Endothelial cell (in vitro differentiated cells): ENCODE results near the gene PSMD13. TPM values are rescaled to one million over a fixed set of nuclear protein-coding genes. Genes with fewer than 3 reads are reported as not detected.

Source experiments
- DNase-seq: peaks from one replicate; pipeline ENCODE4 v3.0.0; 2021; ENCODE audit warnings: low spot score
- H3K27ac Mint-ChIP-seq: one replicate; pipeline ENCODE4 v1.8.0; 2021; ENCODE audit warnings: mixed read lengths, inconsistent platforms; ENCODE audit not compliant: unreplicated experiment
- H3K27me3 Mint-ChIP-seq: one replicate; pipeline ENCODE4 v1.8.0; 2021; ENCODE audit warnings: mild to moderate bottlenecking, moderate library complexity, mixed read lengths, inconsistent platforms; ENCODE audit not compliant: unreplicated experiment
- H3K36me3 Mint-ChIP-seq: one replicate; pipeline ENCODE4 v1.8.0; 2021; ENCODE audit warnings: mild to moderate bottlenecking, low read depth, mixed read lengths, inconsistent platforms; ENCODE audit not compliant: unreplicated experiment
- H3K4me1 Mint-ChIP-seq: one replicate; pipeline ENCODE4 v1.8.0; 2021; ENCODE audit warnings: mild to moderate bottlenecking, mixed read lengths, inconsistent platforms; ENCODE audit not compliant: unreplicated experiment
- H3K4me3 Mint-ChIP-seq: one replicate; pipeline ENCODE4 v1.8.0; 2021; ENCODE audit warnings: mild to moderate bottlenecking, mixed read lengths, inconsistent platforms; ENCODE audit not compliant: unreplicated experiment
- H3K9me3 Mint-ChIP-seq: one replicate; pipeline ENCODE4 v1.8.0; 2021; ENCODE audit warnings: mixed read lengths, inconsistent platforms; ENCODE audit not compliant: unreplicated experiment
- total RNA-seq: library from RNA; stranded (reverse); fragmentation: NEBNext Ultra II Directional; extraction: Animal tissue kit (Norgen Biotek cat#: 25700); gene quantifications from one replicate; pipeline ENCODE4 v1.2.1, GENCODE V29; 2021; ENCODE audit not compliant: unreplicated experiment
- TF ChIP-seq, protein P1 (sequence below): fragments of 200-600 bp; sonication (generic); IDR thresholded peaks from one replicate; pipeline ENCODE4 v1.5.0; 2021; ENCODE audit warnings: antibody characterized with exemption; ENCODE audit not compliant: unreplicated experiment

The PSMD13 gene
- total RNA-seq, 1 donor from 2014 or later, result 189 TPM

DNA sequence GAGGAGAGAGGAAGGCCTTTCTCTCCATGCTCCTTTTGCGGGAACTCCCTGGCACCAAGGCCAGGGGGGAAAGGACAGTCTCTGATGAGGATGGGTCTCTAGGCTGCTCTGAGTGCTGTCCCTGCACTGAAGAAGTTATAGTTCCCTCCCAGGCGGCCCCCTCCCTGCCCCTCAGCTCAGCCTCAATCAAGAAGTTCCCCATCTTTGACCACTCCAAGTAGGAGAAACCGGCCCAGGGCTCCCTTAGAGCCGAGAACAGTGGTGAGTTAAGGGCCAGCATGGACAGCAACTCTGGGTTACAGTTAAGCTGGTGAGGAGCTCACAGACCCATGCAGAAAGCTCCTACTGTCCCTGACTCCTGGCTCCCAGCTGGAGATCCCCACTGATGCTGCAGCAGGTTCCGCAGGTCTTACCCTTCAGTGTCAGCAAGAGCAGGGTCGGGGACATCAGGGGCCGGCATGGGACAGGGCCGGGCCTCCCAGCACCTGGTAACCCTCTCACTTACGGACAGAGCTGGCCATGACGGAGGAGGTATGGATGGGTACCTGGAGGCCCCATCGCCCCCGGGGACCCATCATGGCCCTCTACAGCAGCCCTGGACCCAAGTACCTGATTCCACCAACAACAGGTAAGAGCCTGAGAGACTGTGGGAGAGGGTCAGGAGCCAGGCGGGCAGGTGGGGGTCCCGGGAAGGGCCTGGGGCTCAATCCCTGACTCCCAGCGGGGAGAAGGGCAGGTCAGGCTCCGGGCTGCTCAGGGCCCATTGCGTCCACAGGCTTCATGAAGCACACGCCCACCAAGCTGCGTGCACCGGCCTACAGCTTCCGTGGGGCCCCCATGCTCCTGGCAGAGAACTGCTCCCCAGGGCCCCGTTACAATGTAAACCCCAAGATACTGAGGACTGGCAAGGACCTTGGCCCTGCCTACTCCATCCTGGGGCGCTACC is 39.7 kb upstream of the PSMD13 start:
- no peak for DNase-seq
- Mint-ChIP-seq H3K4me1 (peaks cover 12% of the 10 kb centered on the region), H3K9me3 (no peaks in the 10 kb centered on the region), H3K36me3 (no peaks in the 10 kb centered on the region), H3K4me3 (no peak overlapping the region), H3K27me3 (peaks cover 6% of the 10 kb centered on the region), H3K27ac (no peak overlapping the region)
- TF ChIP-seq, protein P1, sequence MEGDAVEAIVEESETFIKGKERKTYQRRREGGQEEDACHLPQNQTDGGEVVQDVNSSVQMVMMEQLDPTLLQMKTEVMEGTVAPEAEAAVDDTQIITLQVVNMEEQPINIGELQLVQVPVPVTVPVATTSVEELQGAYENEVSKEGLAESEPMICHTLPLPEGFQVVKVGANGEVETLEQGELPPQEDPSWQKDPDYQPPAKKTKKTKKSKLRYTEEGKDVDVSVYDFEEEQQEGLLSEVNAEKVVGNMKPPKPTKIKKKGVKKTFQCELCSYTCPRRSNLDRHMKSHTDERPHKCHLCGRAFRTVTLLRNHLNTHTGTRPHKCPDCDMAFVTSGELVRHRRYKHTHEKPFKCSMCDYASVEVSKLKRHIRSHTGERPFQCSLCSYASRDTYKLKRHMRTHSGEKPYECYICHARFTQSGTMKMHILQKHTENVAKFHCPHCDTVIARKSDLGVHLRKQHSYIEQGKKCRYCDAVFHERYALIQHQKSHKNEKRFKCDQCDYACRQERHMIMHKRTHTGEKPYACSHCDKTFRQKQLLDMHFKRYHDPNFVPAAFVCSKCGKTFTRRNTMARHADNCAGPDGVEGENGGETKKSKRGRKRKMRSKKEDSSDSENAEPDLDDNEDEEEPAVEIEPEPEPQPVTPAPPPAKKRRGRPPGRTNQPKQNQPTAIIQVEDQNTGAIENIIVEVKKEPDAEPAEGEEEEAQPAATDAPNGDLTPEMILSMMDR, result no peak

- Mint-ChIP-seq H3K27ac (no peak overlapping the region), H3K9me3 (no peaks in the 10 kb centered on the region), H3K4me3 (peak overlapping the region; percentile 62), H3K27me3 (peaks cover 6% of the 10 kb centered on the region), H3K36me3 (peaks cover under 1% of the 10 kb centered on the region), H3K4me1 (peaks cover 20% of the 10 kb centered on the region)
- TF ChIP-seq, protein P1, result no peak
- no peak for DNase-seq
Measured at GRCh38 chr11:197741-198235, 39.0 kb upstream of the PSMD13 start.

- TF ChIP-seq, protein P1, result no peak
- H3K27ac Mint-ChIP-seq, result no peak overlapping the region
- peaks cover 3% of the 10 kb centered on the region for H3K36me3 Mint-ChIP-seq
- peaks cover 25% of the 10 kb centered on the region for H3K4me1 Mint-ChIP-seq
- no peak for DNase-seq
- peaks cover 6% of the 10 kb centered on the region for H3K27me3 Mint-ChIP-seq
- H3K9me3 Mint-ChIP-seq, result no peaks in the 10 kb centered on the region
- peak overlapping the region; percentile 62 for H3K4me3 Mint-ChIP-seq
Measured at GRCh38 chr11:198236-198806, 38.5 kb upstream of the PSMD13 start.

DNA sequence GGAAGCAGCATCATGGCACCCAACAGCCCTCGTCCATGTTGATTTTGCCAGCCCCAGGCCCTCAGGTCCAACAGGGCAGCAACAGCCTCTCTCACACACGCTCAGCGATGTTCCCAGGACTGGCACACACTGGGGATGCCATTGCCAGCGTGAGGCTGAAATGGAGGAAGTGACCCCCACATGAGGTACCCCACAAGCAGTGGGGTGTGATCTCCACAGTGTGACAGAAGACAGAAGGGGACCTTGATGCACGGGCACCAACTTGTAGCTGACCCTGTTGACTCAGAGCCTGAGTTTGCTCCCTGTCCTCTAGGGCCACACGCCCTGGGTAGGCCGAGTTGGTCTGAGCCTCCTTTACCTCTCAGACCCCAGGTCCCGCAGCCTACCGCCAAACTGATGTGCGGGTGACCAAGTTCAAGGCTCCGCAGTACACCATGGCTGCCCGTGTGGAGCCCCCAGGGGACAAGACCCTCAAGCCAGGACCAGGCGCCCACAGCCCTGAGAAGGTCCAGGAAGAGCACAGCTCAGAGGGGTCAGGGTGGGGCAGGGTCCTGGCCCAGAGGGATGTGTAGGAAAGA is 37.7 kb upstream of the PSMD13 start:
- Mint-ChIP-seq H3K36me3 (peaks cover 8% of the 10 kb centered on the region), H3K4me3 (no peak overlapping the region), H3K27ac (peak overlapping the region; percentile 36), H3K27me3 (peaks cover 6% of the 10 kb centered on the region), H3K9me3 (no peaks in the 10 kb centered on the region), H3K4me1 (peaks cover 31% of the 10 kb centered on the region)
- TF ChIP-seq, protein P1, result no peak
- DNase-seq, result no peak
